GM20000 (cell line): ENCODE data around the gene RASA3.

ENCODE experiments used
- DNase-seq: peaks from one replicate; pipeline ENCODE4 v3.0.0; 2012; ENCODE audit warnings: low spot score
- CTCF ChIP-seq: IDR thresholded peaks from 2 replicates; pipeline ENCODE4 v1.5.1; 2012; ENCODE audit warnings: mild to moderate bottlenecking, control low read depth; ENCODE audit errors: extremely low read depth, missing control alignments

Gene RASA3

GRCh38 chr13:114097212-114097892 is 35.1 kb downstream of the RASA3 start:
- no peak for DNase-seq
- no peak for TF ChIP-seq CTCF

DNA sequence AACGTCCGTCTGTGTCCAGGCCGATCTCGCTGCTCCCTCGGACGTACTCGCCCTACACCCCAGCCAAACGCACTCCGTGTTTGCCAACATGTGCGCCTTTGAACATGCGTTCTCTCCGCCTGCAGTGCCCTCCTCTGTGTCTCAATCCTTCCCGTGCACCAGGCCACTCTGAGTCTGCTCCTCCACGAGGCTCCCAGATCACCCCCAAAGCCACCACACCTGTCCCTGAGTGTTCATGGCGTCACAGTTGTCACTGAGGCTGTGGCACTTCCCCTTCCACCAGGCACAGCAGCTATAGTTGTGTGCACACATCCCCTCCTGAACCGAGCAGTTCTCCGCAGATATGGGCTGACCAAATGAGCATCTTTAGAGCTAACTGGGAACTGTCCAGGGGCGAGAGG is 35.6 kb downstream of the RASA3 start:
- TF ChIP-seq CTCF, result no peak

DNA sequence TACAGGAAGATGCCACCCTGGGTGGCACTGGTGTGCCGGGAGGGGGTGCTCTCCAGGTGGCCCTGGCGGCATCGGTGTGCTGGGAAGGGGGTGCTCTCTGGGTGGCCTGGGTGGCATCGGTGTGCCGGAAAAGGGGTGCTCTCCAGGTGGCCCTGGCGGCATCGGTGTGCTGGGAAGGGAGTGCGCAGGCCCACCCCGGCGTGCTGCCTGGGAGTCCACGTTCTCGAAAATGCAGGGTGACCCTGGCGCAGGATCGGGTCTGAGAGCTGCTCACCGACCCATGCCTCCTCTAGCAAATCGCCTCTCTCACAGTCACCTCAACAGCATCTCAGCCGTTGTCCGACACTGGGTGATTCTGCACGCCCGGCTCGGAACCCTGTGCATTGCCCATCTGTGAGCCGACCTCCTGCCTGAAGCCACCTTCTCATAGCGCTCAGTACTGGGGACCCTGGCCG is 36.4 kb downstream of the RASA3 start:
- no peak for DNase-seq
- TF ChIP-seq CTCF, result no peak

More for the DNA sequence above, 35.6 kb downstream of the RASA3 start:
- no peak for DNase-seq

GRCh38 chr13:114095486-114095885 is 36.9 kb downstream of the RASA3 start:
- DNase-seq, result no peak
- TF ChIP-seq CTCF, result no peak

DNA sequence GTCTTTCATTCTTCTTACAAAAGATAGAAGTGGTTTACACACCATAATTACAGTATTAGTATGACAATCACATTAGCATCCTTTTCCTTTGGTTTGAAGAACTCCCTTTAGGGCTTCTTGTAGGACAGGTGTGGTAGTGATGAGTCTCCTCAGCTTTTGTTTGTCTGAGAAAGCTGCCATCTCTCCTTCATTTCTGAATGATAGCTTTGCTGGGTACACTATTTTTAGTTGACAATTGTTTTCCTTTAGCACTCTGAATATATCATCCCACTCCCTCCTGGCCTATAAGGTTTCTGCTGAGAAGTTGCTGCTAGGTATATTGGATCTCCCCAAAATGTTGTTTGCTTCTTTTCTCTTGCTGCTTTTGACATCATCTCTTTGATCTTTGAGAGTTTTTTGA is 39.3 kb downstream of the RASA3 start:
- no peak for TF ChIP-seq CTCF
- no peak for DNase-seq

DNA sequence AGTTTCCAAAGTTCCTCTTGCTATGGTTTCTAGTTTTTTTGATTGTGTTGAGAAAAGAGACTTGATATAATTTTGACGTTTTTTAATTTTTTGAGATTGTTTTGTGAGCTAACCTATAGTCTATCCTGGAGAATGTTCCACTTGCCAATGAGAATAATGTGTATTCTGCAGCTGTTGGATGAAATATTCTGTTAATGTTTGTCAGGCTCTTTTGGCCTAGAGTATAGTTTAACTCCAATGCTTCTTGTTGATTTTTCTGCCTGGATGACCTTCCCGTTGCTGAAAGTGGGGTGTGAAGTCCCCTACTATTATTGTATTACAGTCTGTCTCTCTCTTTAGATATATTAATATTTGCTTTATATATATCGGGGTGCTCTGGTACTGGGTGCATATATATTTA is 40.0 kb downstream of the RASA3 start:
- DNase-seq, result no peak
- TF ChIP-seq CTCF, result no peak

GRCh38 chr13:114090476-114090875 is 41.9 kb downstream of the RASA3 start:
- no peak for DNase-seq

More at GRCh38 chr13:114090476-114090875, 41.9 kb downstream of the RASA3 start:
- TF ChIP-seq CTCF, result no peak
